ENCODE data around the gene ZCCHC2. TPM values are rescaled to one million over a fixed set of nuclear protein-coding genes. Genes with fewer than 3 reads are reported as not detected.

The ZCCHC2 gene
- total and polyA plus RNA-seq, 4 donors: 7.1 to 25.4 (median 10.8) TPM

GRCh38 chr18:62531078-62531477 lies 8.3 kb downstream of the ZCCHC2 start:
- Histone ChIP-seq H3K9me3 (ENCODE audit: control insufficient read depth in 4 of 4, low read length in 3 of 4) (no peaks in the 10 kb centered on the region), H3K36me3 (ENCODE audit: control insufficient read depth in 4 of 4, insufficient read depth in 3 of 4, low read depth in 1 of 4, low read length in 3 of 4) (no peaks in the 10 kb centered on the region), H3K27me3 (ENCODE audit: control insufficient read depth in 4 of 4, insufficient read depth in 4 of 4, low read length in 3 of 4) (no peaks in the 10 kb centered on the region), H3K4me3 (ENCODE audit: low read depth in 1 of 3, low read length in 3 of 3) (no peak overlapping the region), H3K27ac (ENCODE audit: low read depth in 1 of 2, low read length in 2 of 2) (no peak overlapping the region), H3K4me1 (ENCODE audit: control insufficient read depth in 4 of 4, insufficient read depth in 4 of 4, low read length in 3 of 4) (peaks cover 2 to 30% (median 12%) of the 10 kb centered on the region in 4 donors), H3K9ac (ENCODE audit: low read depth in 1 of 2, low read length in 2 of 2) (no peak overlapping the region)
- 42% methylated on average over 4 of the region's 4 CpGs for WGBS
- TF ChIP-seq GABPA (IDR thresholded peaks at IDR 0.05 in 1 of 2, conservative IDR thresholded peaks at IDR 0.05 in 1 of 2) (no peak), MAX (IDR thresholded peaks at IDR 0.05) (no peak), SP1 (IDR thresholded peaks at IDR 0.05) (no peak), YY1 (IDR thresholded peaks at IDR 0.05) (no peak)
- TF ChIP-seq, protein P1, sequence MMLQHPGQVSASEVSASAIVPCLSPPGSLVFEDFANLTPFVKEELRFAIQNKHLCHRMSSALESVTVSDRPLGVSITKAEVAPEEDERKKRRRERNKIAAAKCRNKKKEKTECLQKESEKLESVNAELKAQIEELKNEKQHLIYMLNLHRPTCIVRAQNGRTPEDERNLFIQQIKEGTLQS (IDR thresholded peaks at IDR 0.05): no peak
- DNase-seq (ENCODE audit: low spot score): no peak

GRCh38 chr18:62531931-62532330 lies 9.1 kb downstream of the ZCCHC2 start:
- no peak overlapping the region for H3K4me3 ChIP-seq (ENCODE audit: low read depth in 1 of 3, low read length in 3 of 3)
- no peak for DNase-seq (ENCODE audit: low spot score)
- H3K27ac ChIP-seq (ENCODE audit: low read depth in 1 of 2, low read length in 2 of 2): no peak overlapping the region
- 98% methylated on average over 9 of the region's 9 CpGs for WGBS
- H3K4me1 ChIP-seq (ENCODE audit: control insufficient read depth in 4 of 4, insufficient read depth in 4 of 4, low read length in 3 of 4): peaks cover 4 to 33% (median 15%) of the 10 kb centered on the region in 4 donors
- H3K36me3 ChIP-seq (ENCODE audit: control insufficient read depth in 4 of 4, insufficient read depth in 3 of 4, low read depth in 1 of 4, low read length in 3 of 4): no peaks in the 10 kb centered on the region
- TF ChIP-seq FOXA1 (IDR thresholded peaks at IDR 0.05) (no peak), TAF1 (conservative IDR thresholded peaks at IDR 0.05) (no peak), JUND (IDR thresholded peaks at IDR 0.05) (no peak), SP1 (IDR thresholded peaks at IDR 0.05) (no peak)
- no peak overlapping the region for H3K9ac ChIP-seq (ENCODE audit: low read depth in 1 of 2, low read length in 2 of 2)
- H3K27me3 ChIP-seq (ENCODE audit: control insufficient read depth in 4 of 4, insufficient read depth in 4 of 4, low read length in 3 of 4): no peaks in the 10 kb centered on the region
- H3K9me3 ChIP-seq (ENCODE audit: control insufficient read depth in 4 of 4, low read length in 3 of 4): no peaks in the 10 kb centered on the region

- H3K27me3 ChIP-seq (ENCODE audit: control insufficient read depth in 4 of 4, insufficient read depth in 4 of 4, low read length in 3 of 4): no peaks in the 10 kb centered on the region
- H3K36me3 ChIP-seq (ENCODE audit: control insufficient read depth in 4 of 4, insufficient read depth in 3 of 4, low read depth in 1 of 4, low read length in 3 of 4): peaks cover 0 to under 1% (median 0%) of the 10 kb centered on the region in 4 donors
- no peaks in the 10 kb centered on the region for H3K9me3 ChIP-seq (ENCODE audit: control insufficient read depth in 4 of 4, low read length in 3 of 4)
- no peak for DNase-seq (ENCODE audit: low spot score)
- no peak overlapping the region for H3K4me3 ChIP-seq (ENCODE audit: low read depth in 1 of 3, low read length in 3 of 3)
- TF ChIP-seq SP1 (IDR thresholded peaks at IDR 0.05): no peak
- TF ChIP-seq RAD21 (IDR thresholded peaks at IDR 0.05): no peak
- no peak for TF ChIP-seq EGR1 (IDR thresholded peaks at IDR 0.05; ENCODE audit: low read depth in 2 of 2)
- no peak for TF ChIP-seq ZBTB33 (IDR thresholded peaks at IDR 0.05)
- TF ChIP-seq, protein P1 (IDR thresholded peaks at IDR 0.05): no peak
- no peak for TF ChIP-seq HNF4A (conservative IDR thresholded peaks at IDR 0.05)
- TF ChIP-seq HNF4G (IDR thresholded peaks at IDR 0.05): no peak
- no peak for TF ChIP-seq JUND (IDR thresholded peaks at IDR 0.05)
- no peak for TF ChIP-seq YY1 (IDR thresholded peaks at IDR 0.05)
- no peak for TF ChIP-seq TAF1 (conservative IDR thresholded peaks at IDR 0.05)
- H3K27ac ChIP-seq (ENCODE audit: low read depth in 1 of 2, low read length in 2 of 2): no peak overlapping the region
- H3K9ac ChIP-seq (ENCODE audit: low read depth in 1 of 2, low read length in 2 of 2): no peak overlapping the region
- peaks cover 9 to 38% (median 18%) of the 10 kb centered on the region in 4 donors for H3K4me1 ChIP-seq (ENCODE audit: control insufficient read depth in 4 of 4, insufficient read depth in 4 of 4, low read length in 3 of 4)
- 91% methylated on average over 7 of the region's 7 CpGs for WGBS
These were observed 13.2 kb downstream of the ZCCHC2 start for GRCh38 chr18:62536005-62536404.

All from liver (tissue), 9 donors.